GM18511 (cell line): ENCODE data around the gene ARID1B.

ENCODE experiments used
- ATAC-seq: cut with Tn5 transposase; IDR thresholded peaks from one replicate; pipeline ENCODE4 v1.9.1; 2021; ENCODE audit warnings: mild to moderate bottlenecking, moderate library complexity; ENCODE audit not compliant: unreplicated experiment

ARID1B gene

DNA sequence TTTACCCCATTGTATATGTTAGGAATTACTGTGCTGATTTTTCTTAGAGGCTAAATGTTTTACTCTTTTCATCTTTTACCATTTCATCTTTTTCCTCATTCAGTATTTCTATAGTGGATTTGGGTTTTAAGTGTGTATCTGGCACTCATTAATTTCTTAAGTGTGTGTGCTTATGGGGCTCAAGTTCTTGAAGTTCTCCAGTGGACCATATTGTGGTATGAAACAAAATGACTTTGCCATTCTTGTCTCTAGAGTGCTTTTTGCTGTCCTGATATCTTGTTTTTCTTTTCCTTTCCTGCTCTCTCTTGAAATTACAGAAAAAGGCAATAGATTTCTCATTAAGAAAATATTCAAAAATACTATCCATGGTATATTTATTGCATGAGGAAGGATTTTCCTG is 123.1 kb downstream of the ARID1B start:
- ATAC-seq, result no peak

DNA sequence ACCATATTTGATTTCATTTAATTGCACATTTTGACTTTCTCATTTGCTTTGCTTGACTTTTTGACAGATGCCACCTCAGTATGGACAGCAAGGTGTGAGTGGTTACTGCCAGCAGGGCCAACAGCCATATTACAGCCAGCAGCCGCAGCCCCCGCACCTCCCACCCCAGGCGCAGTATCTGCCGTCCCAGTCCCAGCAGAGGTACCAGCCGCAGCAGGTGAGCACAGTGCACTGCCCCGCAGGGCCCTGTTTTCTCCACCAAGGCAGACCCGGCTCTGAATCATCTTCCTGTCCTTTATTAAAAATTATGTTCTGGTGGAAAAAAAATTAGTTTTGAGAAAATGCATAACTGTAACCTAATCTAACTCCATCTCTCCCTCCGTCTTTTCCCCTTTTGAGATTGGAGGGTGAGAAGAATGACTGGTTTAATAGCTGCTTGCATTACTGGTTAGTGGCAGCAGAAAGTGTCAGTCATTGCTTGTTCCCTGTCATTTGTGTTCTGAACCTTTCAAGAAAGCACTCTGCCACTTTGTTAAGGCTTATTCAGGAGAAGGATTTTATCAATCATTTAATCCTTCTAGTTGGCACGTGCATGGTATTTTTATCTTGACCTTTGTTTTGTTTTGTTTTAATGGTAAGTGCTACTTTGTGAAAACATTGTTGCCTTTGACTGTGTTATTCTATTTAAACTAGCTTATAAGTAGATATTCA is 124.3 kb downstream of the ARID1B start:
- no peak for ATAC-seq

DNA sequence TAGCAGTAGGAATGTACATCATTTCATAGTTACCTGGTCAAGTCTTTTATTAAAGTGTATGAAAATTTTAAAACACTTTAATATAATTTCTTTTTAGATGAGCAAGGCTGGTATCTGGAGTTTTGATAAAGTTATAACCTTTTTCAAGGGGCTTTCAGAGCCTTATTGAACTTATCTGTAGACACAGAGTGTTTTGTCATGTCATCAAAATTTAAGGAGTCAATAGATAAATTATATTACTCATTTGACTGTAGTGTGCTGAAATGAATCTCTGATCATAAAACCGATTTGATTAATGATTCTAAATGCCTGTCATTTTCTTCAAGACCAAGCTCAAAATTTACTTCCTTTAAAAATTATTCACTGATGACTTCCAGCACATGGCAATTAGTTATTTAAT is 125.6 kb downstream of the ARID1B start:
- ATAC-seq, result no peak

- ATAC-seq, result no peak
Observed at GRCh38 chr6:156904176-156904967, 127.2 kb downstream of the ARID1B start.

DNA sequence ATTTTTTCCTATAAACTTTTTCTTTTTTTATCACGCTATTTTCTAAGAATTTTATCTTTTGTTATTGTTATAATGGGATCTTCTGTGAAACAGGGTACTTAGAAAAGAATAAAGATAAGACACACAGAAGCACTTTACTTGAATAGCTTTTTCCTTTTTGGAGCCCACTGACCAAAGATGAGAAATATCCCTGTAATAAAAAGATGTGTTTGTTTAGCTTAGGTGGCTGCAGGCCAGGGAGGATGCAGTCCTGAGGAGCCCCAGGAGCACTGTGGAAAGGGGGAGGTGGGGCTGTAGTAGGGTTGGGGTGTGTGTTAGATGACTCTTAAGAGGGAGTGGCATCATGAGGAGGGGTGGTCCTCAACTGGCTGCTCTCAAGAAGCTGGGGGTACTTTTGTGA is 128.6 kb downstream of the ARID1B start:
- no peak for ATAC-seq

- ATAC-seq, result no peak
Observed at GRCh38 chr6:156906451-156906850, 129.3 kb downstream of the ARID1B start.

DNA sequence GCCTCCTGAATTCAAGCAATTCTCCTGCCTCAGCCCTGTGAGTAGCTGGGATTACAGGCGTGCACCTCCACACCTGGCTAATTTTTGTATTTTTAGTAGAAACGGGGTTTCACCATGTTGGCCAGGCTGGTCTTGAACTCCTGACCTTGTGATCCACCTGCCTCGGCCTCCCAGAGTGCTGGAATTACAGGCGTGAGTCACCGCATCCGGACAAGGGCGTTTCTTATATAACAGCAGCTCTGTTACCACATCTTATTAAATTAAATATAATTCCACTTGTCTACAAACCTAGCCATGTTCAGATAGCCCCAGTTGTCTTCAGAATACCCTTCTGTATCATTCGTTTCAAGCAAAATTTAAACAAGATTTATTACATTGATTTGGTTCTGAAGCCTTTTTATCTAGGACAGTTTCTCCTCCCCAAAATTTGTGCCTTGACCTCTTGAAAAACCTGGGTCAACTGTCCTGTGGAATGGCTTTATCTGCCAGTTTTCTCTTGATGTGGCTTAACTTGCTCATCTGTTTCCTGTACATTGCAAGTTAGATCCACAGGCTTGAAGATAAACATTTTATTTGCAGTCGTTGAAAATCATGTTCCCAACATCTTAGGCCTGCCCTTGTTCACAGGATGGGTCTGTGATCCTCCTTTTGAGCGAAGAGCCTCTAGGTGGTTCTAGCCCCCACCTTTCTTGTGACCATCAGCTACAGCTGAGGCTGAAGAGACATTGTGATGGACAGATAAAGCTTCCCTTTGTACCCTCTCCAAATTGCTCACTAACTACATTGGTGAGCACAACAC is 132.2 kb downstream of the ARID1B start:
- no peak for ATAC-seq

DNA sequence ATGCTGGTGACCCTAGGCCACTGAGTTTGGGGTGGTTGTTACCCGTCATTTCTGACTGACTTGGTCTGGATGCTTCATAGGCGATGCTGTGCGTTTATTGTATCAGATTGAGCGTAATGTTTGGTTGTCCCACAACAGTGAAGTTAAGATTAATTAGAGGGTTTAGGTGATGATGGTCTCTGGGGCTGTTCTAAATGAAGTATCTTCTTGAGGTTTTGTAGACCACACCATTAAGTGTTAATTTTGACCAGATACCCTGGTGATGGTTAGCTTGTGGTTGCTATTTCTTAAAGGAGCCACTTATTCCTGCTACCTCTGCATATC is 132.8 kb downstream of the ARID1B start:
- no peak for ATAC-seq

- ATAC-seq, result no peak
Observed at GRCh38 chr6:156910938-156911337, 133.8 kb downstream of the ARID1B start.

DNA sequence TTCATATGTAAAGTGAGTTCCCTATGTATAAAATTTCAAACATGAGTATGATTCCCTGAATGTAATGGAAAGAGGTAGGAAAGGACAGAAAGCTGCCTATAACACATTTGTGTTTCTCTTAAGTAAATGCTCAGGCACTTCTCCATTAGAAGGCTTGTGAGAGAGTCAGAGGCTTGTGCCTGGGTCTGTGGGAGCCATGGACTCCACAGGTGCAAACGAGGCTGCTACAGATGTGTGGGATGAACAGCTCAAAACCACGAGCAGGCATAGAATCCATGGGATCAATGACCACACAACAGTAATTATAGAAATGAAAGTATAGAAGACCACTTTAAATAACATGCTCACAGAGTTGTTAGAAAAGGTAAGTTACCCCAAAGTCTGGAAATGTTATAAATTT is 134.4 kb downstream of the ARID1B start:
- no peak for ATAC-seq

DNA sequence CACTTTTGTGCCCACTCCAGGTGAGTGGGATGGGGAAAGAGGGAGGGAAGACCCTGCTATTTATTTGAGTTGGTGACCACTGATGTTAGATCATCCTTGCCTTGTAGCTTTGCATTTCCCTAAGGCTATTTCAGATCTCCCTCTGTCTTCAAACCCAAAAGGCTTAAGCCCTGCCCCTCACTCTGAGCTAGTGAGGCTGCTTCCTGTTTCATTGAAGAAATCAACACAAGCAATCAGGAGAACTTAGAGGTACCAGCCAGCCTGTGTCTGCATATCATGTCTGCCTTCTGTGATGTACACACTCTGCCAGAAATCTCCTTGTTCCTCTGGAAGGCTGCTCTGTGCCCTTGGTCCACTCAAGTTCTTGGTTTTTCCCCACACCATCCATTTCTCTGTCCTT is 135.3 kb downstream of the ARID1B start:
- ATAC-seq, result no peak

- no peak for ATAC-seq
Observed at GRCh38 chr6:156914181-156914580, 137.0 kb downstream of the ARID1B start.

DNA sequence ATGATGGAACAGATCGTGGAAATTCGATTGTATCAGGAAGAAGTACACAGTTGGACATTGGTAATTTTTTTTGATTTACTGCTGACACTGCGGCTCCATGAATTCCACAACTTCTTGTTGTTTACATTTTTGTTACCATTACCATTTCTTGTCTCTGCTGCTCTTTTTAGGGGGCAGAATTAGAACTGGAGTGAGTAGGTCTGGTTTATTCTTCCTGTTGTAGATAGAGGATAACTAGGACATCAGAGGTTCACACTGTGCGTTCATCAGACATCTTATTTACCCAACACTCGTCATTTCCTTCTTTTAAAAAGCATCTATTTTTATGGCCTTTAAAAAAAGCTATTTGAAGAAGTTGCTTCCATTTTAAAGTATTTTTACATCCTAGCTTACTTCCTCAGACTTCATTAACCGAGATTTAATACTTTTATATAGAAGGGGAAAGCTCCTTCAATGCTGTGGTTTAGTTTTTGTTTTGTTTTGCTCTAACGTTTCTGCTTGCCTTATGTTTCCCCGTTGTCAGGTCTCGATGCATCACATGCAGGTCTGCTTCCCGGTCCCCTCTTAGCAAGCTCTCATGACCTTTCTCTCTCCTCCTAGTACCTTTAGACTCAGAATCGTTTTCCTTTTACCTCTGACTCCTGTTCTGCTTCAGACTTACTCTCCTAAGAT is 139.1 kb downstream of the ARID1B start:
- ATAC-seq, result peak; percentile 37

- ATAC-seq, result peak; percentile 73
Observed at GRCh38 chr6:156917213-156917612, 140.0 kb downstream of the ARID1B start.

GRCh38 chr6:156918647-156919046 is 141.5 kb downstream of the ARID1B start:
- ATAC-seq, result no peak

DNA sequence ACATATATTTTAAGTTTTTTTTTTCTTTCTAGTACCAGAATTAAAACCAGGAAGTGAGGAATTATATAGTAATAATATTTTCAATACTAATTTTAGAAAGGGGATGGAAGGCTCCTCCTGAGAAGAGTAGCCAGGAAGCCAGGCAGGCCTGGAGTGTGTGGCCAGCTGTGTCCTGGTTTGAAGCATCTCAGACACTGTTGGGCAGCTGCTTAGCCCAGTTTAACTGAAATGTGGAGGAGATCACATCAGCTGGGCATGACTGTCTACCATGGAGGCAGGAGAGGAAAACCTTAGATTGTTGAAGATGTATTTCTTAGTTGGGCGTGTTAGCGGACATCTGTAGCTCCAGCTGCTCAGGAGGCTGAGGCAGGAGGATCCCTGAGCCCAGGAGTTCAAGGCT is 142.2 kb downstream of the ARID1B start:
- ATAC-seq, result no peak

GRCh38 chr6:156919814-156920369 is 142.7 kb downstream of the ARID1B start:
- no peak for ATAC-seq

- ATAC-seq, result no peak
Observed at GRCh38 chr6:156924246-156924645, 147.1 kb downstream of the ARID1B start.

GRCh38 chr6:156925026-156925425 is 147.8 kb downstream of the ARID1B start:
- no peak for ATAC-seq

GRCh38 chr6:156925718-156926607 is 148.8 kb downstream of the ARID1B start:
- ATAC-seq, result peak; percentile 94
